Astrocyte of the spinal cord (primary cell): Measurements from ENCODE around the gene AAK1.
"Not testable (repeated sequence)": the region's sequence is repeated elsewhere in the genome, so short reads cannot be mapped to it uniquely, and the experiment has no call there.

Experiments used
- DNase-seq: peaks from one replicate; pipeline ENCODE4 v3.0.0; 2011; ENCODE audit warnings: low read depth, low spot score
- H3K4me3 ChIP-seq: 2 replicates; pipeline ENCODE4 v1.5.1; 2011; ENCODE audit warnings: low read depth, mild to moderate bottlenecking, low read length, moderate library complexity
- CTCF ChIP-seq: IDR thresholded peaks from 2 replicates; pipeline ENCODE4 v1.5.1; 2012; ENCODE audit warnings: low read depth, mild to moderate bottlenecking, low read length, inconsistent platforms
- in situ Hi-C: cut with HindIII; loops from 2 replicates; pipeline ENCODE4 v1.10.0; 2017; ENCODE audit warnings: low sequenced_read_pairs

Gene AAK1

GRCh38 chr2:69615078-69615625 is 28.4 kb downstream of the AAK1 start:
- TF ChIP-seq CTCF = no peak
- in situ Hi-C loops = no loop called here
- no peak for DNase-seq
- no peak overlapping the region for H3K4me3 ChIP-seq

- in situ Hi-C loops = no loop called here
- TF ChIP-seq CTCF = no peak
- DNase-seq = no peak
- H3K4me3 ChIP-seq = no peak overlapping the region
Observed at GRCh38 chr2:69612707-69613106, 30.8 kb downstream of the AAK1 start.

DNA sequence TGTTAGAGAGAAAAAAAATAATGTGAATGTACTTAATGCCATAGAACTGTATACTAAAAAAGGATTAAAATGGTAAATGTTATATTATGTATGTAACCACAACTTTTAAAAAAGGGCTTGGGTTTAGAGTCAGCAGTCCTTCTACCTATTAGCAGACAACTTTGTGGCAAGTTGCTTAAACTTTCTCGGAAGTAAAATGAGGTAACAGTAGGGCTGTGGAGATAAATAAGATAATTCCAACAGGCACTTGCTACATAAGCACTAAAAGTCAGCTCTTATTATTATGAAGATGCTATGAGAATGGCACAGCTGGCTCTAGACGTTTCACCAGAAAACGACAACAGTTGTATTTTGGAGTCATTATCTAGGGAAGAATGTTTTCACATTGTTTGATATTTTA is 31.3 kb downstream of the AAK1 start:
- no peak for TF ChIP-seq CTCF
- no peak for DNase-seq
- in situ Hi-C loops = no loop called here
- H3K4me3 ChIP-seq = no peak overlapping the region

DNA sequence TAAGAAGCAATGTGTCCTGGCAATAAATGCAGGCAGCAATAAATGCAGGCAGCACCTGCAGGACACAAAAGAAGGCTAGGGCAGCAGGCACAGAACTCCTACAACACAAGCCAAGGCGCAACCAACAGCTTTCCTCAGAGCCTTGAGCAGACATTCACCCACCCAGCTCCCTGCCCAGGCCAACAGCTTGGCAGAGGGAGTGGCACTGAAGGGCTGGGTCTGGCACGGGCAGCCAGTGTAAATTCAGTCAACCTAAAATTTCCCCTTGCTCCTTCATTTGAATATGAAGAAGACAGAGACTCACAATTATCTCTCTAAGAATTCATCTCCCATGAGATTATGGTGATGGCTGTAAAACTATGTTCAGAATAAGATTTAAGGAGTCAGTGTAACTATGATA is 35.4 kb downstream of the AAK1 start:
- no peak for TF ChIP-seq CTCF
- H3K4me3 ChIP-seq = no peak overlapping the region
- in situ Hi-C loops = no loop called here
- DNase-seq = no peak

DNA sequence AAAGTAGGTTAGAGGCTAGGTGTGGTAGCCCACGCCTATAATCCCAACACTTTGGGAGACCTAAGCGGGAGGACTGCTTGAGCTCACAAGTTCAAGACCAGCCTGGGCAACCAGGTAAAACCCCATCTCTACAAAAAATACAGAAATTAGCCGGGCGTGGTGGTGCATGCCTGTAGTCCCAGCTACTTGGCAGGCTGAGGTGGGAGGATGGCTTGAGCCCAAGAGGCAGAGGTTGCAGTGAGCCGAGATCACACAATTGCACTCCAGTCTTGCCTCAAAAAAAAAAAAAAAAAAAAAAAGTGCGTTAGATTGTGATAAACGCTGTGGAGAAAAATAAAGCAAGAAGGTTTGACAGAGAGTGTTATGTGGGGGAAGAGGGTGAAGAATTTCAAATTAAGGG is 36.8 kb downstream of the AAK1 start:
- H3K4me3 ChIP-seq, DNase-seq, in situ Hi-C loops: not testable (repeated sequence)

GRCh38 chr2:69605284-69605683 is 38.3 kb downstream of the AAK1 start:
- H3K4me3 ChIP-seq = no peak overlapping the region
- TF ChIP-seq CTCF = no peak
- DNase-seq = no peak
- in situ Hi-C loops = no loop called here

- no peak for DNase-seq
- in situ Hi-C loops = no loop called here
- H3K4me3 ChIP-seq = no peak overlapping the region
- TF ChIP-seq CTCF = no peak
Observed at GRCh38 chr2:69604836-69605235, 38.7 kb downstream of the AAK1 start.
